ENCODE data around the gene XIRP2. TPM values are rescaled to one million over a fixed set of nuclear protein-coding genes. Genes with fewer than 3 reads are reported as not detected.

XIRP2 gene
- total RNA-seq = not detected in 2 replicates

GRCh38 chr2:166888180-166888579 is at the start of gene XIRP2:
XIRP2 (plus strand) TSS chr2:166888480; CDS start chr2:166903483, 15,003 bp downstream.

DNA sequence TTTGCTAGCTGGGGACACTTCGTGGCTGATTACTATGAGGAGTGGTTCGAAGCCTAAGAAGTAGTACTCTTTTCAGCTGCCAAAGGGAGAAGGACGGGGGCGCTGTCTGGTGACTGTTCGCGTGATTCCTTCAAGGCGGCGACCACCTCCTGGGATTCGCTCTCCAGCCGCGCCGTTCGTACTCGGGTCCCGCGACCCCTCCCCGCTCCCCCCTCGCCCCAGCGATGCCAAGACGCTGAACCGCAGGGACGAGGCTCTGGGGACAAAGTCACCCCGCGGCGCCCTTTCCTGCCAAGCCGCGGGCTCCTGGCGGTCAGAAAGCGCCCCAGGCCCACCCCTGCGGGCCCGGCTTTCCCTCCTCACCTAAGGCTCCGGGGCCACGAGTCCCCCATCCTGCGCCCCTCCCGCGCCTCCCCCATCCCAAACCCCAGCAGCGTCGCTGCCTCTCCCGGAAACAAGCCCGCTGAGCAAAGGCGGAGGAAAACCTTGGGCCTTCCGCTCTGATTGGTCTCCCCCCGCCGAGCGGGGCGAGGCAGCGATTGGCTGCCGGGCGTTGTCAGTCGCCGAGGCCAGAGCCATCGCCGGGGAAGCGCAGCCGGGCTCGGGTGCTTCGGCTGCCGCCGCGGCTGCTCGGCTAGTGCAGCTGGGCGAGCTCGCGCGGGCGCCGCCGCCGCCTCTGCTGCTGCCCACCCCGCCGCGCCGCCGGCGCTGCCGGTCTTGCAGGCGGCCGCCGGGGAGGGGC is 404.3 kb downstream of the XIRP2 start, which contains the start of gene B3GALT1:
Gene B3GALT1 (plus strand): TSS at position 572 of the 742 bp plus-strand sequence.

